Kidney (tissue), 14 donors: ENCODE results near the gene RGCC. TPM values are rescaled to one million over a fixed set of nuclear protein-coding genes. Genes with fewer than 3 reads are reported as not detected.
A peak's percentile ranks its signal among the peaks of the same experiment; 100 is the strongest.

Experiments
- DNase-seq, 5 donors: peaks; one replicate each; pipeline ENCODE4 v3.0.0-alpha.2; 2013 to 2020
- FAIRE-seq: peaks from 2 replicates; lab custom pipeline; 2012; peaks lifted over from hg19 to GRCh38; lab: Jason Lieb, UNC
- H3K27ac ChIP-seq, 2 donors: one replicate each; pipeline ENCODE4 v1.7.0; 2013; ENCODE audit warnings: low read depth in 2 of 2, low read length in 2 of 2, inconsistent platforms in 1 of 2
- H3K27me3 ChIP-seq: one replicate; pipeline ENCODE4 v1.7.1; 2013; ENCODE audit warnings: low read length, inconsistent platforms; ENCODE audit not compliant: control insufficient read depth, insufficient read depth
- H3K36me3 ChIP-seq, 3 donors: one replicate each; pipeline versions ENCODE4 v1.7.0 to v1.7.1; 2013; ENCODE audit warnings: low read length in 3 of 3, control low read depth in 1 of 3, inconsistent platforms in 1 of 3; ENCODE audit not compliant: insufficient read depth in 3 of 3, control insufficient read depth in 2 of 3
- H3K4me1 ChIP-seq, 3 donors: one replicate each; pipeline versions ENCODE4 v1.7.0 to v1.7.1; 2013; ENCODE audit warnings: low read length in 3 of 3, inconsistent platforms in 1 of 3, low read depth in 1 of 3; ENCODE audit not compliant: control insufficient read depth in 2 of 3, insufficient read depth in 2 of 3
- H3K4me3 ChIP-seq, 3 donors: one replicate each; pipeline versions ENCODE4 v1.7.0 to v1.8.1; 2013; ENCODE audit warnings: low read length in 3 of 3, control low read depth in 1 of 3, inconsistent platforms in 1 of 3
- H3K9ac ChIP-seq, 3 donors: one replicate each; pipeline versions ENCODE4 v1.7.0 to v1.7.1; 2013; ENCODE audit warnings: low read length in 3 of 3, control low read depth in 1 of 3, inconsistent platforms in 1 of 3
- H3K9me3 ChIP-seq, 3 donors: one replicate each; pipeline versions ENCODE4 v1.7.0 to v1.7.1; 2013; ENCODE audit warnings: low read length in 3 of 3, control low read depth in 1 of 3, inconsistent platforms in 1 of 3; ENCODE audit not compliant: control insufficient read depth in 2 of 3, insufficient read depth in 1 of 3
- CTCF ChIP-seq: IDR thresholded peaks from 3 replicates; pipeline ENCODE4 v1.5.1; 2012; ENCODE audit warnings: mild to moderate bottlenecking, moderate library complexity, borderline replicate concordance; ENCODE audit not compliant: insufficient read depth; ENCODE audit errors: extremely low read depth
- intact Hi-C: fragments of 100-400 bp; cut with DNase I; formaldehyde crosslinking; loops from one replicate; pipeline ENCODE4 v1.11.1; 2022
- polyA plus RNA-seq: library from polyadenylated mRNA; stranded (reverse); fragments of 350-450 nt; fragmentation: Illumina TruSeq; extraction: RNeasy Lipid Tissue Mini Kit (QIAGEN cat#74804); gene quantifications from one replicate; pipeline ENCODE4 v1.2.3, GENCODE V29; 2014; ENCODE audit warnings: low read depth, low replicate concordance; ENCODE audit not compliant: insufficient read depth
- total RNA-seq: library from RNA; stranded (reverse); fragmentation: NEBNext Ultra II Directional; extraction: Animal tissue kit (Norgen Biotek cat#: 25700); gene quantifications from one replicate; pipeline ENCODE4 v1.2.1, GENCODE V29; 2021
- donor health status: control.
- donor health status: control.
- donor health status: control.
- donor health status: control.
- donor health status: control.
- donor health status: DM: yes; HTN: yes; CAD: no.
- donor health status: Normal renal cell carcinoma (clear cell type).

RGCC gene
- total and polyA plus RNA-seq, 2 donors from 2014 or later, result 12.9 to 40.9 TPM

- no peaks in the 10 kb centered on the region for H3K9me3 ChIP-seq
- FAIRE-seq (no peak), DNase-seq (no peak)
- H3K4me3 ChIP-seq, result no peak overlapping the region
- H3K36me3 ChIP-seq, result no peaks in the 10 kb centered on the region
- H3K4me1 ChIP-seq, result no peaks in the 10 kb centered on the region
- no peak for TF ChIP-seq CTCF
- intact Hi-C loops, result no loop called here
- no peaks in the 10 kb centered on the region for H3K27me3 ChIP-seq
- no peak overlapping the region for H3K9ac ChIP-seq
- H3K27ac ChIP-seq, result no peak overlapping the region
These were observed 22.4 kb upstream of the RGCC start for GRCh38 chr13:41434831-41435520.

- FAIRE-seq (no peak), DNase-seq (no peak)
- Histone ChIP-seq H3K9me3 (no peaks in the 10 kb centered on the region), H3K27me3 (no peaks in the 10 kb centered on the region), H3K4me1 (no peaks in the 10 kb centered on the region), H3K27ac (no peak overlapping the region), H3K36me3 (no peaks in the 10 kb centered on the region), H3K4me3 (no peak overlapping the region), H3K9ac (no peak overlapping the region)
- TF ChIP-seq CTCF, result no peak
- intact Hi-C loops, result no loop called here
These were observed 13.4 kb upstream of the RGCC start for GRCh38 chr13:41443969-41444368.

- Histone ChIP-seq H3K36me3 (no peaks in the 10 kb centered on the region), H3K27ac (no peak overlapping the region), H3K4me3 (no peak overlapping the region), H3K27me3 (no peaks in the 10 kb centered on the region), H3K9ac (no peak overlapping the region), H3K4me1 (peaks cover 0 to 2% (median 0%) of the 10 kb centered on the region in 3 donors), H3K9me3 (no peaks in the 10 kb centered on the region)
- peak in 1 of 5 donors; percentile 1 for DNase-seq
- TF ChIP-seq CTCF, result no peak
- intact Hi-C loops, result no loop called here
- no peak for FAIRE-seq
These were observed 4.9 kb upstream of the RGCC start for GRCh38 chr13:41452462-41452861.

- TF ChIP-seq CTCF, result no peak
- H3K27me3 ChIP-seq, result peaks cover under 1% of the 10 kb centered on the region
- no peaks in the 10 kb centered on the region for H3K9me3 ChIP-seq
- no peak overlapping the region for H3K27ac ChIP-seq
- FAIRE-seq (peak; percentile 85), DNase-seq (no peak)
- no peak overlapping the region for H3K4me3 ChIP-seq
- no peak overlapping the region for H3K9ac ChIP-seq
- H3K4me1 ChIP-seq, result peaks cover 0 to 8% (median 0%) of the 10 kb centered on the region in 3 donors
- intact Hi-C loops, result no loop called here
- no peaks in the 10 kb centered on the region for H3K36me3 ChIP-seq
These were observed 3.7 kb upstream of the RGCC start for GRCh38 chr13:41453620-41454019.
